Kidney (tissue), 14 donors: ENCODE results near the gene SLC4A4. TPM values are rescaled to one million over a fixed set of nuclear protein-coding genes. Genes with fewer than 3 reads are reported as not detected.

ENCODE experiments used
- DNase-seq, 5 donors: peaks; one replicate each; pipeline ENCODE4 v3.0.0-alpha.2; 2013 to 2020
- FAIRE-seq: peaks from 2 replicates; lab custom pipeline; 2012; peaks lifted over from hg19 to GRCh38; lab: Jason Lieb, UNC
- H3K27ac ChIP-seq, 2 donors: one replicate each; pipeline ENCODE4 v1.7.0; 2013; ENCODE audit warnings: low read depth in 2 of 2, low read length in 2 of 2, inconsistent platforms in 1 of 2
- H3K27me3 ChIP-seq: one replicate; pipeline ENCODE4 v1.7.1; 2013; ENCODE audit warnings: low read length, inconsistent platforms; ENCODE audit not compliant: control insufficient read depth, insufficient read depth
- H3K36me3 ChIP-seq, 3 donors: one replicate each; pipeline versions ENCODE4 v1.7.0 to v1.7.1; 2013; ENCODE audit warnings: low read length in 3 of 3, control low read depth in 1 of 3, inconsistent platforms in 1 of 3; ENCODE audit not compliant: insufficient read depth in 3 of 3, control insufficient read depth in 2 of 3
- H3K4me1 ChIP-seq, 3 donors: one replicate each; pipeline versions ENCODE4 v1.7.0 to v1.7.1; 2013; ENCODE audit warnings: low read length in 3 of 3, inconsistent platforms in 1 of 3, low read depth in 1 of 3; ENCODE audit not compliant: control insufficient read depth in 2 of 3, insufficient read depth in 2 of 3
- H3K4me3 ChIP-seq, 3 donors: one replicate each; pipeline versions ENCODE4 v1.7.0 to v1.8.1; 2013; ENCODE audit warnings: low read length in 3 of 3, control low read depth in 1 of 3, inconsistent platforms in 1 of 3
- H3K9ac ChIP-seq, 3 donors: one replicate each; pipeline versions ENCODE4 v1.7.0 to v1.7.1; 2013; ENCODE audit warnings: low read length in 3 of 3, control low read depth in 1 of 3, inconsistent platforms in 1 of 3
- H3K9me3 ChIP-seq, 3 donors: one replicate each; pipeline versions ENCODE4 v1.7.0 to v1.7.1; 2013; ENCODE audit warnings: low read length in 3 of 3, control low read depth in 1 of 3, inconsistent platforms in 1 of 3; ENCODE audit not compliant: control insufficient read depth in 2 of 3, insufficient read depth in 1 of 3
- intact Hi-C: fragments of 100-400 bp; cut with DNase I; formaldehyde crosslinking; loops from one replicate; pipeline ENCODE4 v1.11.1; 2022
- polyA plus RNA-seq: library from polyadenylated mRNA; stranded (reverse); fragments of 350-450 nt; fragmentation: Illumina TruSeq; extraction: RNeasy Lipid Tissue Mini Kit (QIAGEN cat#74804); gene quantifications from one replicate; pipeline ENCODE4 v1.2.3, GENCODE V29; 2014; ENCODE audit warnings: low read depth, low replicate concordance; ENCODE audit not compliant: insufficient read depth
- total RNA-seq: library from RNA; stranded (reverse); fragmentation: NEBNext Ultra II Directional; extraction: Animal tissue kit (Norgen Biotek cat#: 25700); gene quantifications from one replicate; pipeline ENCODE4 v1.2.1, GENCODE V29; 2021
- TF ChIP-seq, protein P1 (sequence below): IDR thresholded peaks from 3 replicates; pipeline ENCODE4 v1.5.1; 2012; ENCODE audit warnings: mild to moderate bottlenecking, moderate library complexity, borderline replicate concordance; ENCODE audit not compliant: insufficient read depth; ENCODE audit errors: extremely low read depth
- donor health status: control.
- donor health status: control.
- donor health status: control.
- donor health status: control.
- donor health status: control.
- donor health status: DM: yes; HTN: yes; CAD: no.
- donor health status: Normal renal cell carcinoma (clear cell type).

The SLC4A4 gene
- total and polyA plus RNA-seq, 2 donors from 2014 or later, result 37.1 to 56.5 TPM

DNA sequence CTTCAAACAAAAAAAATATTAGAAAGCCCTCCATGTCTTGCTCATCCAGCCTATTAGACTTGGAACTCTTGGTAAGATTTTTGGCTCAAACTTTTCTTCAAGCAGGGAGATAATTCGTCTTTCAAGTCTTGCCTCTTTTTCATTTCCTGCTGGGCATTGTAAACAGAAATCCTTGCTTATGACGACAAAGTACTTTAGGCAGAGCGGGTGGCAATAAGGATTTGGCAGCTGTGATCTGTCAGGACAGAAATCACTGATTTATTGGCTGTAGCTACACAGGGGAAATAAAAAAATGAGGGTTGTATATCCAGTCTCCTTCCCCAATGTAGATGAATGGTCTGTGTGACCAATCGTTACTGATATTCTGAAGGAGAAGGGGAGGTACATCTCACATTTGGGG lies 121.6 kb downstream of the SLC4A4 start:
- H3K4me1 ChIP-seq, result no peaks in the 10 kb centered on the region
- TF ChIP-seq, protein P1, sequence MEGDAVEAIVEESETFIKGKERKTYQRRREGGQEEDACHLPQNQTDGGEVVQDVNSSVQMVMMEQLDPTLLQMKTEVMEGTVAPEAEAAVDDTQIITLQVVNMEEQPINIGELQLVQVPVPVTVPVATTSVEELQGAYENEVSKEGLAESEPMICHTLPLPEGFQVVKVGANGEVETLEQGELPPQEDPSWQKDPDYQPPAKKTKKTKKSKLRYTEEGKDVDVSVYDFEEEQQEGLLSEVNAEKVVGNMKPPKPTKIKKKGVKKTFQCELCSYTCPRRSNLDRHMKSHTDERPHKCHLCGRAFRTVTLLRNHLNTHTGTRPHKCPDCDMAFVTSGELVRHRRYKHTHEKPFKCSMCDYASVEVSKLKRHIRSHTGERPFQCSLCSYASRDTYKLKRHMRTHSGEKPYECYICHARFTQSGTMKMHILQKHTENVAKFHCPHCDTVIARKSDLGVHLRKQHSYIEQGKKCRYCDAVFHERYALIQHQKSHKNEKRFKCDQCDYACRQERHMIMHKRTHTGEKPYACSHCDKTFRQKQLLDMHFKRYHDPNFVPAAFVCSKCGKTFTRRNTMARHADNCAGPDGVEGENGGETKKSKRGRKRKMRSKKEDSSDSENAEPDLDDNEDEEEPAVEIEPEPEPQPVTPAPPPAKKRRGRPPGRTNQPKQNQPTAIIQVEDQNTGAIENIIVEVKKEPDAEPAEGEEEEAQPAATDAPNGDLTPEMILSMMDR, result no peak
- H3K36me3 ChIP-seq, result peaks cover 0 to 16% (median 0%) of the 10 kb centered on the region in 3 donors
- H3K27me3 ChIP-seq, result no peaks in the 10 kb centered on the region
- H3K9ac ChIP-seq, result no peak overlapping the region
- H3K27ac ChIP-seq, result no peak overlapping the region
- intact Hi-C loops, result no loop called here
- H3K4me3 ChIP-seq, result no peak overlapping the region
- no peaks in the 10 kb centered on the region for H3K9me3 ChIP-seq
- DNase-seq (no peak), FAIRE-seq (no peak)

GRCh38 chr4:71461422-71461821 lies 122.6 kb downstream of the SLC4A4 start:
- intact Hi-C loops, result no loop called here
- TF ChIP-seq, protein P1, result no peak
- Histone ChIP-seq H3K9me3 (no peaks in the 10 kb centered on the region), H3K9ac (no peak overlapping the region), H3K36me3 (peaks cover 0 to 19% (median 0%) of the 10 kb centered on the region in 3 donors), H3K4me1 (no peaks in the 10 kb centered on the region), H3K27ac (no peak overlapping the region), H3K4me3 (no peak overlapping the region), H3K27me3 (no peaks in the 10 kb centered on the region)
- DNase-seq (no peak), FAIRE-seq (no peak)

GRCh38 chr4:71466775-71467174 lies 128.0 kb downstream of the SLC4A4 start:
- Histone ChIP-seq H3K36me3 (peaks cover 0 to 23% (median 0%) of the 10 kb centered on the region in 3 donors), H3K4me1 (no peaks in the 10 kb centered on the region), H3K9me3 (no peaks in the 10 kb centered on the region), H3K27ac (no peak overlapping the region), H3K4me3 (no peak overlapping the region), H3K27me3 (no peaks in the 10 kb centered on the region), H3K9ac (no peak overlapping the region)
- intact Hi-C loops, result no loop called here
- DNase-seq, result no peak
- TF ChIP-seq, protein P1, result no peak
- FAIRE-seq, result no peak

- Histone ChIP-seq H3K4me3 (no peak overlapping the region), H3K36me3 (peaks cover 0 to 29% (median 0%) of the 10 kb centered on the region in 3 donors), H3K27me3 (no peaks in the 10 kb centered on the region), H3K27ac (no peak overlapping the region), H3K4me1 (no peaks in the 10 kb centered on the region), H3K9ac (no peak overlapping the region), H3K9me3 (no peaks in the 10 kb centered on the region)
- intact Hi-C loops, result no loop called here
- no peak for FAIRE-seq
- no peak for DNase-seq
- TF ChIP-seq, protein P1, result no peak
These were observed 129.4 kb downstream of the SLC4A4 start for GRCh38 chr4:71468116-71468710.
